HepG2 (cell line): Measurements from ENCODE around the gene NOC4L.

Experiments
- BHLHE40 ChIP-seq: IDR thresholded peaks from 2 replicates; pipeline ENCODE4 v1.6.1; 2011; ENCODE audit warnings: low read length, improper control_type of control experiment
- CREB1 ChIP-seq, 2 experiments: fragments of 450-650 bp in 1 of 2; IDR thresholded peaks; 2 replicates each; pipeline ENCODE4 v1.6.1; 2016 to 2017; ENCODE audit warnings: control low read depth in 1 of 2, mild to moderate bottlenecking in 1 of 2, missing compliant biosample characterization in 1 of 2, missing genetic modification characterization in 1 of 2
- EZH2 ChIP-seq: conservative IDR thresholded peaks from 2 replicates; pipeline ENCODE4 v1.6.1; 2012; ENCODE audit warnings: mild to moderate bottlenecking, low read depth, low read length, moderate library complexity
- GATAD2A ChIP-seq: IDR thresholded peaks from 2 replicates; pipeline ENCODE4 v1.6.1; 2016
- KDM5A ChIP-seq: fragments of 200-600 bp; sonication (generic); IDR thresholded peaks from 2 replicates; pipeline ENCODE4 v1.7.0; 2018; ENCODE audit warnings: antibody characterized with exemption, mild to moderate bottlenecking, low read length, borderline replicate concordance
- TF ChIP-seq, protein P1 (sequence below): sonication (generic); formaldehyde crosslinking; IDR thresholded peaks from 2 replicates; pipeline ENCODE4 v1.4.0; 2020; ENCODE audit warnings: missing genetic modification reagents
- TF ChIP-seq, protein P2 (sequence below): sonication (generic); formaldehyde crosslinking; IDR thresholded peaks from 2 replicates; pipeline ENCODE4 v1.5.0; 2020; ENCODE audit warnings: mild to moderate bottlenecking, missing genetic modification reagents, moderate library complexity
- TF ChIP-seq, protein P3 (sequence below): sonication (generic); formaldehyde crosslinking; conservative IDR thresholded peaks from 2 replicates; pipeline ENCODE4 v1.4.0; 2020; ENCODE audit warnings: missing genetic modification reagents

DNA sequence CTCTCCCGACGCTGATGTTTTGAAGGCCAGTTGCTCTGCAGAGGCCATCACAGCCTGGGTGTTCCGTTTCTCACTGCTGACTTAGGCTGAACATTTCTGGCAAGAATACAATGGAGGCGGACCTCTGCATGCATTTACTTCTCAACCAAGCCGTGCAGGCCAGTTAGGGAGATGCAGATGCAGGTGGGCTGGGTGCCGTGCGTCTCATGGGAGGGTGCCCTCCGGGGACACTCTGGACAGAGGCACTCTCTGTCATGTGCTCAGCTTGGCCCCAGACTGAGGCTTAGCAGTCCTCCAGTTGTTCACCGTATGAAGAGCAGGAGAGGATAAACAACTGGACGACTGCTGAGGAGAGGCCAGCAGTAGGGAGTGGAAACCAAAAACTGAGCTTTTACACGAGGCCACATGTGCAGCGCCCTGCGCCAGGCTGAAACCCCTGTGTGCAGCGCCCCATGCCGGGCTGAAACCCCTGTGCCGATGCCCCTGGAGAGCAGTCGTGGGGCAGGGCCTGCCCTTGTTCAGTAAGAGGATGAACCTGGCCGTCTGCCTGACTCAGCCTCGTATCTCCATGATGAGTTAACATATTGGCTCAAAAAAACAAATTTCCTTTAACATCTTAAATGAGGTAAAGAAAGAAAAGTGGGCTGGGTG is 32.5 kb upstream of the NOC4L start:
- TF ChIP-seq, protein P1, sequence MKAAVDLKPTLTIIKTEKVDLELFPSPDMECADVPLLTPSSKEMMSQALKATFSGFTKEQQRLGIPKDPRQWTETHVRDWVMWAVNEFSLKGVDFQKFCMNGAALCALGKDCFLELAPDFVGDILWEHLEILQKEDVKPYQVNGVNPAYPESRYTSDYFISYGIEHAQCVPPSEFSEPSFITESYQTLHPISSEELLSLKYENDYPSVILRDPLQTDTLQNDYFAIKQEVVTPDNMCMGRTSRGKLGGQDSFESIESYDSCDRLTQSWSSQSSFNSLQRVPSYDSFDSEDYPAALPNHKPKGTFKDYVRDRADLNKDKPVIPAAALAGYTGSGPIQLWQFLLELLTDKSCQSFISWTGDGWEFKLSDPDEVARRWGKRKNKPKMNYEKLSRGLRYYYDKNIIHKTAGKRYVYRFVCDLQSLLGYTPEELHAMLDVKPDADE (CRISPR knock-in tag): no peak
- TF ChIP-seq GATAD2A (CRISPR knock-in tag): no peak
- TF ChIP-seq, protein P2, sequence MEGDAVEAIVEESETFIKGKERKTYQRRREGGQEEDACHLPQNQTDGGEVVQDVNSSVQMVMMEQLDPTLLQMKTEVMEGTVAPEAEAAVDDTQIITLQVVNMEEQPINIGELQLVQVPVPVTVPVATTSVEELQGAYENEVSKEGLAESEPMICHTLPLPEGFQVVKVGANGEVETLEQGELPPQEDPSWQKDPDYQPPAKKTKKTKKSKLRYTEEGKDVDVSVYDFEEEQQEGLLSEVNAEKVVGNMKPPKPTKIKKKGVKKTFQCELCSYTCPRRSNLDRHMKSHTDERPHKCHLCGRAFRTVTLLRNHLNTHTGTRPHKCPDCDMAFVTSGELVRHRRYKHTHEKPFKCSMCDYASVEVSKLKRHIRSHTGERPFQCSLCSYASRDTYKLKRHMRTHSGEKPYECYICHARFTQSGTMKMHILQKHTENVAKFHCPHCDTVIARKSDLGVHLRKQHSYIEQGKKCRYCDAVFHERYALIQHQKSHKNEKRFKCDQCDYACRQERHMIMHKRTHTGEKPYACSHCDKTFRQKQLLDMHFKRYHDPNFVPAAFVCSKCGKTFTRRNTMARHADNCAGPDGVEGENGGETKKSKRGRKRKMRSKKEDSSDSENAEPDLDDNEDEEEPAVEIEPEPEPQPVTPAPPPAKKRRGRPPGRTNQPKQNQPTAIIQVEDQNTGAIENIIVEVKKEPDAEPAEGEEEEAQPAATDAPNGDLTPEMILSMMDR (CRISPR knock-in tag): no peak
- TF ChIP-seq BHLHE40: no peak
- no peak for TF ChIP-seq EZH2
- TF ChIP-seq KDM5A: no peak
- TF ChIP-seq CREB1 (IDR thresholded peaks at IDR 0.05): no peak
- no peak for TF ChIP-seq CREB1 (CRISPR knock-in tag; IDR thresholded peaks at IDR 0.05)
- TF ChIP-seq, protein P3, sequence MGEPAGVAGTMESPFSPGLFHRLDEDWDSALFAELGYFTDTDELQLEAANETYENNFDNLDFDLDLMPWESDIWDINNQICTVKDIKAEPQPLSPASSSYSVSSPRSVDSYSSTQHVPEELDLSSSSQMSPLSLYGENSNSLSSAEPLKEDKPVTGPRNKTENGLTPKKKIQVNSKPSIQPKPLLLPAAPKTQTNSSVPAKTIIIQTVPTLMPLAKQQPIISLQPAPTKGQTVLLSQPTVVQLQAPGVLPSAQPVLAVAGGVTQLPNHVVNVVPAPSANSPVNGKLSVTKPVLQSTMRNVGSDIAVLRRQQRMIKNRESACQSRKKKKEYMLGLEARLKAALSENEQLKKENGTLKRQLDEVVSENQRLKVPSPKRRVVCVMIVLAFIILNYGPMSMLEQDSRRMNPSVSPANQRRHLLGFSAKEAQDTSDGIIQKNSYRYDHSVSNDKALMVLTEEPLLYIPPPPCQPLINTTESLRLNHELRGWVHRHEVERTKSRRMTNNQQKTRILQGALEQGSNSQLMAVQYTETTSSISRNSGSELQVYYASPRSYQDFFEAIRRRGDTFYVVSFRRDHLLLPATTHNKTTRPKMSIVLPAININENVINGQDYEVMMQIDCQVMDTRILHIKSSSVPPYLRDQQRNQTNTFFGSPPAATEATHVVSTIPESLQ: no peak
